Measurements from ENCODE around the gene THY1.

Gene THY1

DNA sequence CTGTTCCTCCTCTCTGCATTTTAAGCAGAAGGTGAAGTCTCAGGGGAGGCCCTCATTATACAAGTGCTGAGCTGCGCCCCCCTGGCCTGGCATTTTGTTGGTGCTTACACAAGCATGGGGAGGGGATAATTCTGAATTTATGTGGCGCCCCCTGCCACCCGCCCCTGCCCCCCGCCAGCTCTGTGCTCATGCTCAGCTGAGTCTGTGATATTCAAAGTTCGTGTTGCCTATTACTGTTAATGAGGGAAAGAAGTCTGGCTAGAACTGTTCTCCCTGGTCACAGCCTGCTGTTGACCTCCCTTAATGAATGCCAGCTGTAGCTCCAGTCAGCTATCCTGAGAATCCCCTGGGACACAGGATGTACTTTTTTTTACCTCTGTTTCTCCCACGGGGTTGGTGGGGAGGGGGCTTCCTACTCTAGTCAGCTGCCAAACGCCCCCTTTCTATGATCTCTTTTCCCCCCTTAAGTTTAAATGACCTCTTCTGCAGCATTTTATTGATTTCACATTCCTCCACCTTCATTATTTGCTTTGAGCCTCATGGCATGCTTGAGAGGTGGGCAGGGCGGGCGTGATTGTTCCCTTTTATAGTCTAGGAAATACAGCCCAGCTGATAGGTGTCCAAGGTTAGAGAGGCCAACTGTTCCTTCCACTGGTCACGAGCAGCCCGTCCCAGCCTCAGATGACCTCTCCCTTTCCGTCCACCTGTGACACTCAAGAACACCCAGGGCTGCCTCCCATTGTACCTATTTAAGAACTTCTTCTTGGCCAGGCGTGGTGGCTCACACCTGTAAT, 53.6 kb downstream of the THY1 start:
- no peak for DNase-seq (ENCODE audit: low read depth)

DNA sequence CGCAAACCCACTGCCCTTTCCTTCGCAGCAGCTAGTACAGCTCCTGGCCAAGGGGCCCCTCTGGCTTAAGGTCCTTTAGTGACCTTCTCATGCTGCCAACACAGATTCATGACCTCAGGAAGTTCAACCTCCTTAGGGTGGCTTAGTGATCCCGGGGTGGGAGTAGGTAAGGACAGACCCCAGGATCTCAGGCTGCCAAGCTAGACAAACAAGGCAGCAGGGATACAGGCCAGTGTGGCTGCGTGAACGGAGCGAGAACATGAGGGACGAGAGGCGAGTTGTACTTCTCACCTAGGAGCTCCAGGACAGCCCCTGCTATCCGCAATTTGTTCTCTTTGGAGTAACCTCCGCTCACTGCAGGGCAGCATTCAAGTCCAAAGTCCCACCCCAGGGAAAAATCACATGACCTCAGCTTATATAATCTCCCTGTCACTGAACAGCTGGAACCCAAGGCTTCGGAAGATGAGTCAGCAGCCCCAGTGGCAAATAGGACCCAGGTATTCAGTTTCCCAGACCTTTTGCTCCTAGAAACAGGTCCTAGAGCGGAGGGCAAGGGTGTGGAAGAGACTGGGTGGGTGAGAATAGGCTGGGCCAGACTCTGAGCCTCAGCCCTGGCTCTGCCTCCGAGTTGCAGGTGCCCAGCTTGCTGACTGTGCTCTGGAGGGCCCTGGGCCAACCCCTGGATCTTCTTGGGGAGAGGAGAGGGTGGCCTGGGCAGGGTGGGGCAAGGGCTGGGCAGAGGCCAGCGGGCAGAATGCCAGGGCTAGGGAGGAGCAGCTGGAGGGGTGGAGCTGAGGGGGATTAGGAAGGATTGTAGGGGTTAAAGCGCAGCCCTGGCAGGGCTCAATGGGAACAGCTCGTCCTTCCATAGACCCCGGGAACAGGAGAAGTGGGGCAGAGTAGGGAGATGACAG, 54.6 kb downstream of the THY1 start:
- DNase-seq (ENCODE audit: low read depth) = no peak

DNA sequence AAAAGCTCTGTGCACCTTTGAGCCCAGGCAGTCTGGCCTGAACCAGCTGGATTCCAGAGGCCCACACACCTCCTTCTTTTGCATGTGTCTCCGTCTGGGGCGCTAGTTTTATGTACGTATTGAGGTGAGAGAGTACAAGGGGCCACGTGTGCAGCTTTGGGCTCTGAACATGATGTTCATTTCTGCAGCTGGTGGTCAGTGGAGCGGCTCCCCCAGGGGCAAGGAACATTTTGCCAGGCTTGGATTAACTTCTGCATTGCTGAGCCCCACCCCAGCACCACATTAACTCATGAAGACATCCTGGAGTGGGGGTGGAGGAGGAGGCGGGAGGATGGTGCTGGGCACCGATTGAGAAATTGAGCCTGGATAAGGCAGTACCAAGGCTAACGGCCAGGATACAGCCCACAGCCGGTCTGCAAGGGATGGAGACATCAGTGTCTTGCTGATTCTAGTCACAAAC, 55.3 kb downstream of the THY1 start:
- DNase-seq (ENCODE audit: low read depth) = no peak
